Measurements from ENCODE around the gene CSRP1.

The CSRP1 gene

DNA sequence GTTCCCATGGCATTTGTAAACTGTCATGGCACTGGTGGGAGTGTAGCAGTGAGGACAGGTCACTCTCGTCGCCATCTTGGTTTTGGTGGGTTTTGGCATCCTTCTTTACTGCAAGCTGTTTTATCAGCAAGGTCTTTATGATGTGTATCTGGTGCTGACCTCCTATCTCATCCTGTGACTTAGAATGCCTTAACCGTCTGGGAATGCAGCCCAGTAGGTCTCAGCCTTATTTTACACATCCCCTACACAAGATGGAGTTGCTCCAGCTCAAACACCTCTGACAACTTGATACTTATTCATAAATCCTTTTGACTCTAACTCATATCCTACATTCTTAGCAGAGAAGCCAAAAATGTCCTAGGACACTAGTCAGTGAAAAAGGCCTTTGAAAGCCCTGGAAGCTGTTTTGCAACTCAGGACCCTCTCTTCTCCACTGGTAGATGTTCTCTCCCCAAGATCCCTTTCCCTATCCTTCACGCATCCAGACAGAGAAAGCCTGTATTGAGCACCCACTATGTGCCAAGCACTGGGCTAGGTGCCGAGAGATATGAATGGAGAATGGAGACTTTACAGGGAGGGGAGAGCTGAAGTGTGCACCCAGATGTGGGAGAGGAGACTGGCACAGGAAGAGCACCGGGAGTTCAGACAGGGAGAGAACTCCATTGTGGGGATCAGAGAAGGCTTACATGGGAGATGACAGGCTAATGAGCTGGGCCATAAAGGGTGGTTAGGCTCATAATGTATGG, 6.7 kb upstream of the CSRP1 start:
- DNase-seq (ENCODE audit: low read depth) = no peak

DNA sequence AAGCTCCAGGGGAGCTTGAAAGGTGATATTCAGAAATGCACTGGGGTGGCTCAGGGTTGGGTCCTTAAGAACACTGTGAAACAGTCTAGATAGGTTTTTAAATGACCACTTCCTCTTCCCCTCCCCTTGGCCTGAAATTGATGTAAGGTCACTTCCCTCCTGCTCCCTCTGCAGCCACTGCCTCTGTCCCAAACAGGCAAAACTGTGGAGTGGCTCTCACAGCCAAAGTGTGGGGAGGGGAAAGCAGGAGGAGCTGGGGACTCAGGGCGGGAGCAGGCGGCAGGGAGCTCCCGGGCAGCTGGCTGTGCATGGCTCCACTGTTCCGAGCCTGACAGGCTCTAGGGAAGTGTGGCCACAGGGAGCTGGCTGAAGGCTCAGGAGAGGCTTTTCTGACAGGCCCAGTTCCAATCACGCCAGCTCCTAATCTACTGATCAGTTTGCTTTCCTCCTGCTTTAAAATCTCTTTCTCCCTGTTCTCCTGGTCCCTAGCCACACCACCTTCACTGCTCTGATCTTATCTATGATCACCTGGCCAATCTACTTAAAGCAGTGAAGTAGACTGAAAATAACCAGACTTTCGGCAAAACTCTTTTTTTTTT, 5.1 kb upstream of the CSRP1 start:
- no peak for DNase-seq (ENCODE audit: low read depth)

DNA sequence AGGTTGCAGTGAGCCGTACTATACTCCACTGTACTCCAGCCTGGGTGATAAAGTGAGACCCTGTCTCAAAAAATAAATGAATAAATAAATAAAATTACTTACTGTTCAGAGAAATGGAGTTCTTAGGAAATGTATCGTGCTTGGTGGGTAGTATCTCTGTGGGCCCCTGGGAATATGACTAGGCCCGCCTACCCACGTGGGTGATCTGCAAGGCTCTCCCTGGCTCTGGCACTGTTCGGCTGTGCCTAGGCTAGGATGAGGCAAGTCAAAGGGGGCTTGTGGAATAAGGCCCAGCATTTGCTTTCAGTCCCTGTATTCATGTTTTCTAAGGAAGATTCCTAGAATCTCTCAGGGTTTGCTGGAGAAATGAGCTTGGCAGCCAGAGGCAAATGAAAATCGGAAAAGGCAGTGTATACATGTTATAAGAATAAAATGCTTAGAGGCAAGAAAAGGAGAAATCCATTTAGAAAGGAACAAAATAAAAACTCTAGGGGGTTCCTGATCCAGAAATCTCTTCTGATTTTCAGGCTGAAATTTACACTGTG, 4.5 kb upstream of the CSRP1 start:
- DNase-seq (ENCODE audit: low read depth) = no peak

DNA sequence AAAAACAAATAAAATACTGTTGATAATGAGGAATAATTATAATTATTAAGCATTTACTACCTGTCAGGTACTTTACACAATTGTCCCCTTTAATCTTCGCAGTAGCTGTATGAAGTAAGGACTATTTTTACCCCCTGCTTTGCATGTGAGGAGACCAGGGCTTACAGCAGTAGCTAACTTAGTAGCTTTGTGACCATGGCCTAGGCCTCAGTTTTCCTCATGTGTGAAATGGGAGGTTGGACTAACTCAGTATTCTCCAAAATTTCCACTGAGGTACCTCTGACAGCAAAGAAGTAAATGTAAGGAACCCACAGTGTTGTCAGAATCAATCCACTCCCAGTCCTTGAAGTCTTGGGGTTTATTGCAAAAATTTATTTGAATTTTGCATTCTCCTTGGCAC, 3.8 kb upstream of the CSRP1 start:
- DNase-seq (ENCODE audit: low read depth) = no peak

DNA sequence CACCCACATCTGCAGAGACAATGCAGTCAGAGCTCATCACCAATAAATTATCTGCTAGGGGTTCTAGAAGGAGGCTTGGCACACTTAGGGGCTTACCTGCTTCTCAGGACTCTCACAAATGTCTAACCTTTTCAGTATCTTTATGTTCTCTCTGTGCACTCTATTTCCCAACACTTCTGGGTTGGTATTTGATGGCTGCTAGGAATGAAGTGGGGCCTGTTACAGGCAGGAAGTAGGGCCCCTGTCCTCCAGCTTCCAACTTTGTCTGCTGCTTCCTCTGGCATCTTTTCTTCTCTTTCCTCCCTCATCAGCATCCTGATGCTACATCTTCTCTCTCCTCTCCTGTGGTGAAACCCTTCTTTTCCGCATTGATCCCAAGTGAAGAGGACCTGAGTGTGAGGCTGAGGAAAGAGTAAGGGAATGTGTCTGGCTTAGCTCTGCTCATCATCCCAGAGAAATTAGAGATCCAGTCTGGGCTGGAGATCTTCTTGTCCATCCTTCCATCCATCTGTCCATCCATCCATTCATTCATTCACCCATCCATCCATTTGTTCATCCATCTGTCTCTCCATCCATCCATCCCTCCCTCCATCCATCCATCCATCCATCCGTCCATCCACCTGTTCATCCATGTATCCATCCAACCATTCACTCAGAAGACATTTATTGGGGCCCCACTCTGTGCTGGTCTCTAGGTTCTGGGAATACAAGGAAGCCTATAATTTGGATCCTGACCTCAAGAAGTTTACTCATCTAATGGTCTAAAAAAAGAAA, 2.9 kb upstream of the CSRP1 start:
- DNase-seq (ENCODE audit: low read depth) = no peak

DNA sequence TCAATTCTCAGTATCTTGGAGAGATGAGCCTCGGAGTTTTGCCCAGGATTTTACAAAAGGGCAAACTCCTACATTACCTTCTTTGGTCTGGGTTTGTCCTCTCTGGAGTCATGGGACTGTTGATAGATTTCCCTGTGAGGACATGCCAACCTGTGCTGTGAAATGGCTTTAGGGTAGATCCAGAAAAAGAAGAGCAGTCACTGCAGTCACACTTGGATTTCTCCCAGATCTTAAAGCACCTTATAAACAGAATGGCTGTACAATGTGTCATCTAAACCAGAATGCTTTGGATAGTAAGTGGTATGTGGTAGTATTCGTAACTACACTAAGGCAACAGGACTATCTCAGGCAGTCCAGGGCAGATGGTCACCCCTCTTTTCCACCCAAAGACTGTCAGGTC, 1.9 kb upstream of the CSRP1 start:
- no peak for DNase-seq (ENCODE audit: low read depth)

DNA sequence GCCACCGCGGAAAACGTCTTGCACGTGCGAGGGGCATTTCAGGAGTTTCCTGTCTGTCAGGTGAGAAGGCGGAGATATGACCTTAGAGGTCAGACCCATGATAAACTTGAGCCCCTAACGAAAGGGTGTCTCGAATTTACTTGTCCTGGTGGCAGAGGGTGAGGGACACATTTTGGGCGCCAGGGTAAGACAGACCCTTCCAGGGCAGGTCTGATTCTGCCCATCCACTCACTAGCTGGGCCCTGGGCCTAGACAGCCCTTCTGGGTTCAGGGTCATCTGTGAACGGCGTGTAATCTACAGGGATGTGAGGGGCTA, 395 bp upstream of the CSRP1 start:
- DNase-seq (ENCODE audit: low read depth) = no peak

DNA sequence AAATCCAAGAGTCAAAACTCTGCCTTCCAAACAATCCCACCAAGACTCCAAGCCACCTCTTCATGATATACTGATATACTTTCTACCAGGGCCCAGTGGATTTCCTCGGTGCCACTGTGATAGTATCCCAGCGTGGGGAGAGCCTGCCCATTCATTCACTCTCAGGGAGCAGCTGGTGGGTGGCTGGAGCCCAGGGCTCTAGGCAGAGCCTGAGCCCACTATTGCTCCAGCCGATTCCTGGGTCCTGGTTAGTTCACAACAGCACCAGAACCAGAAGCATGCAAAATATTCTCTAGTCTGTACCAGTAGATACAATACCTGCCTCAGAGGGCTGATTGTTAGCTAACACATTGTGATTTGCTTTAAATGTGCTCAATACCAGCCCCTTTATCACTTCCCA, 831 bp downstream of the CSRP1 start:
- DNase-seq (ENCODE audit: low read depth) = no peak

DNA sequence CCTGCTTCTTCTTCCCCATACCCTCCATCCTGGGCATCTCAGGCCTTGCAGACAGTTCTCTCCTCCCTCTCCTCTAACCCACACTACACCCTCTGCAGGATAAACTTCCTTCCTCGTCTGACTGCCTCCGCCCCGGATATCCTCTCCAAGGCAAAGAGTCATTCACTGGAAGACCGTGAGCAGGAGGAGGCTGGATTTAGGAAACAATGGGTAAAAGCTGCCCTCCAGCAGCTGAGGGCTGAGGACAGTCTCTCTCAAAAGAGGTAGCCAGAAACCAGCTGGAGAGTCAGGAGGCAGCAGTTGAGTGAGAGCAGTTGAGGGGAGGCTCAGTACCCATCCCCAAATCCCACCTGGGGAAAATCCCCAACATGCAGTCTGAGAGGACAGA, 1.4 kb downstream of the CSRP1 start:
- DNase-seq (ENCODE audit: low read depth) = no peak

DNA sequence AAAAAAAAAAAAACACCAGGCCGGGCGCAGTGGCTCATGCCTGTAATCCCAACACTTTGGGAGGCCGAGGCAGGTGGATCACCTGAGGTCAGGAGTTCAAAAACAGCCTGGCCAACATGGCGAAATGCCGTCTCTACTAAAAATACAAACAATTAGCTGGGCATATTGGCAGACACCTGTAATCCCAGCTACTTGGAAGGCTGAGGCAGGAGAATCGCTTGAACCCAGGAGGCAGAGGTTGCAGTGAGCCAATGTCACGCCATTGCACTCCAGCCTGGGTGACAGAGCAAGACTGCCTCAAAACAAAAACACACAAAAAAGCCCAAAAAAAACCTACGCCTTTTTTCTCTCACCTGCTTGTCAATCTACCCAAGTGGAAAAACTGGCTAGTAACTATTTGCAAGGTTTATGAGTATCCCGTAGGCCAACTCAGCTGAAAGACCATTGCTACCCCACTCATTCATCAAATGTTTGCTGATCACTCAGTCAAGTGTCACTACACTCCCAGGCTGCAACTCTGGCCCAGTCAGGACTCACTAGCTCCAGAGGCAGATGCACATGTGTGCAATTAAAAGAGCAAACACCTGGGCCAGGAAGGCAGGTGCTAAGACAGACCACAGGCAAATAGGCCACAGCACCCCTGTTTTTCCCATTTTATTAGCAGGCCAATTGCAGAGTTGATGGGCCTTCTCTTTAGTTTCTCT, 2.0 kb downstream of the CSRP1 start:
- no peak for DNase-seq (ENCODE audit: low read depth)

DNA sequence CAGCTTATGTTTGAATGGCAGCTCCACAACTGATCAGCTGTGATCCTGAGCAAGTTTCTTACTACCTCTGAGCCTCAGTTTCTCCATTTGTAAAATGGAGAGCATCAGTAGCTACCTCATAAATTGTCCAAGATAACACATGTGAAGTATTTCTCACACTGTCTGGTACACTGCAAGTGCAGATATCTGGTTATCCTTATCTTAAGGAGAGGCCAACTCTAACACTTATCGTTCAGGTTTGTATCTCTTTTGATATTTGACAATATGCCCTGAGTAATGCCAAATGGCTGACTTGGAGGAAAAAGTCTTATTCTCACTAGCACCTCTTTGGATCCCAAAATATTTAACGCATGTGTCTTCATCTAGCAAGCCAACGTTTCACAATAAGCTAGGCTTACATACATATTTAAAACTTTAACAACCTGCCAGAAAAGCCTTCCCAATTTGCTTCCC, 2.7 kb downstream of the CSRP1 start:
- no peak for DNase-seq (ENCODE audit: low read depth)

DNA sequence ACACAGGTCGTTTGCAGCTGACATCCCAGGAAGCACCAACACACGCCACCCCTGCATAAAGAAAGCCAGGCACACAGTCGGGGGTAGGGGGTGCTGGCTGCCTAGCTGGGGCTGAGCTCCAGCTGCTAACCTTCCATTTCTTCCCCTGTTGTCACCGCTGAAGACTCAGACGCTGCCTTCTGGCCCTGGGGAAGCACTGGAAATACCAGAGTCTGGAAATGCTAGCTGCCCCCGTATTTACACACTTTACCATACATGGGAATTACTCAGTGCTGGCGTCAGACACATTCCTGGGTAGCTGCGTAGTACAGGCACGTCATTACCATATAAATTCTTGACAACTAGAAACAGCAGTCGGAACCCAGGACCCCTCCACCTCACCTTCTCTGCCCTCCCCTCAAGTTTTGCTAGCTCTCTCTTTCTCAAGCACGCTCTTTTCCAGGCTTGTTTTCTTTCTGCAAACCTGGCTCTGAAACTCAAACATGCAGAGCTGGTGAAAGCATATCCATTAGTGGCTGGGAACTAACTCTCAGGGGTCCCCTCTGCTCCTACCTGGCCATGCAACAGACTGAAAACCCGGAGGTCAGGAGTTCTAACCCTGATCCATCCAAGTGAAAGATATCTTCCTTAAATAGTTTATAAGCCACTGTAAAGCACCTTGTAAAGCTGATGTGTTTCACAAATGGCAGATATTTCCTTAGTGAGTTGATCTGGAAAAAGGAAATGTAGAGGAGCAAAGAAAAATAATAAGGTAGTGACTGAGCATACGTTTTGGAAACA, 3.3 kb downstream of the CSRP1 start:
- DNase-seq (ENCODE audit: low read depth) = peak; percentile 88

DNA sequence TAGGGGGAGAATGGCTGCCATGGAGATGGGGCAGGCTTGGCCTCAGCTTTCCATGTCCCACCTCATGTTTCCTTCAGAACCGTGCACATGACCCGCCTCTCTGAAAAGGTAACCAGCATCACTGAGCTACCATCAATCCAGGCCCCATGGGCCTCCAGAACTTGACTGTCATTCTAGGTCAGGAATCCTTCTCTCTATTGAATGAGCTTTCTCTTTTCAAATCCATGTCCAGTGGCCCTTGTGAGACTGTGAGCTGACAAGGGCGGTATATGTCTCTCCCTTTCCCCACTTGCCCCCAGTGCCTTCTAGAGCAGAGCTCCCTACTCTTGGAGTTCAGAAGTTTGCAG, 4.4 kb downstream of the CSRP1 start:
- no peak for DNase-seq (ENCODE audit: low read depth)

DNA sequence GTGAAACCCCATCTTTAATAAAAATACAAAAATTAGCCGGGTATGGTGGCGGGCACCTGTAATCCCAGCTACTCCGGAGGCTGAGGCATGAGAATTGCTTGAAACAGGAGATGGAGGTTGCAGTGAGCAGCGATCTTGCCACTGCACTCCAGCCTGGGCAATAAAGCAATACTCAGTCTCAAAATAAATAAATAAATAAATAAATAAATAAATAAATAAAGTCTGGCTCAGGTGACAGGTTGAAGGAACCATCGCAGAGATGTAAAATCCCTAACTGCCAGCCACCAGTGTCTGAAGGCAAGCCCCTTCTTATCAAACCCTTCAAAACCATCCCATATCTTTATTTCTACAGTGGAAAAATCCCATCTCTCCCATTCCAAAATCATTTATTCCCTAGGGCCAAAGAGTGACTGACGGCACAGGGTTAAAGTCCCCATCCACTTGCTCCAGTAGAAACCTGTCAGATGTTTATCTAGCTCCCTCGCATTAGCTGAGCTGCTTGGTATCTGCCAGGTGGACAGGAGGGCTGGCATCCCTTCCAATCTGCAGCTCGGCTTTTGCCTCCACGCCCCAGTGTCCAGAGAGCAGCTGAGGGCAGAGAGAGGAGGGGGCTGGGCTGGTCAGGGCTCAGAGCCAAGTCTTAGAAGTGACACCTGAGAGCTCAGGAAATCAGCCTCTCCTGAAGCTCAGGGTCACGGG, 5.0 kb downstream of the CSRP1 start:
- DNase-seq (ENCODE audit: low read depth) = no peak

DNA sequence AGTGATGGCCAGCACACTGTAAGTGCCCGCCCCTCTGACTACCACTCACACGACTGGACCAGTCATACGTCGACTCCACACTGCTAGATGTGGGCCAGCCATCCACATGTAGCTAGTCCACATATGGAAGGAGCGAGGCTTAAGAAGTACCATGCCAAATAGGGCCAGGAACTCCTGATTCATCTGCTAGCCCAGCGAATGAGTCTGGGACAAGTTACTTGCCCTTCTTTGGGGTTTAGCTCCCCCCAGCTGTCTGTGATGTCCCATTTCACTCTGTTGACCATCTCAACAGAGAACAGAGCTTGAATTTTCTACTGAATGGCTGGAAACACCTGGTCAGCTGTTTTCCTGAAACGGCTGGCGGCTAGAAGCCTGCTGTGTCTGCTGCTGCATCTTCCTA, 5.8 kb downstream of the CSRP1 start:
- no peak for DNase-seq (ENCODE audit: low read depth)

DNA sequence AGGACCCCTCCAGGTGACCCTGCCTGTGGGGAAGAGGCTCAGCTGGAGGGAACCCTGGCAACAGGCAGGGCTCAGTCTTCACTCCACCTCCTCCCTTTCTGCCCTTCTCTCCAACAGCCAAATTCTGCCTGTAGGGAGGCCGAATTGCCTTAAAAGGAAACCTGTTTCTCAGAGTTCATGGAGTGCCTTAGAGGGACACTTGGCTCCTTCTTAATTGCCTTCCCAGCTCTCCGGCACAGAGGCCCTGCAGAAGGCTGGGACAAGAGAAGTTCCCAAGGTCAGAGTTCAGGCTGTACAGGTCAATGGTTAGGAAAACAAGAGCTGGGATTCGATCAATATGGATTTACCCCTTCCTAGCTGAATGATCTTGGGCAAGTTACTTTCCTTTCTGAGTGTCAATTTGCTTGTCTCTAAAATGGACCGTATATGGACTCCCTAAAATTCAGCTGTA, 6.2 kb downstream of the CSRP1 start:
- DNase-seq (ENCODE audit: low read depth) = no peak

DNA sequence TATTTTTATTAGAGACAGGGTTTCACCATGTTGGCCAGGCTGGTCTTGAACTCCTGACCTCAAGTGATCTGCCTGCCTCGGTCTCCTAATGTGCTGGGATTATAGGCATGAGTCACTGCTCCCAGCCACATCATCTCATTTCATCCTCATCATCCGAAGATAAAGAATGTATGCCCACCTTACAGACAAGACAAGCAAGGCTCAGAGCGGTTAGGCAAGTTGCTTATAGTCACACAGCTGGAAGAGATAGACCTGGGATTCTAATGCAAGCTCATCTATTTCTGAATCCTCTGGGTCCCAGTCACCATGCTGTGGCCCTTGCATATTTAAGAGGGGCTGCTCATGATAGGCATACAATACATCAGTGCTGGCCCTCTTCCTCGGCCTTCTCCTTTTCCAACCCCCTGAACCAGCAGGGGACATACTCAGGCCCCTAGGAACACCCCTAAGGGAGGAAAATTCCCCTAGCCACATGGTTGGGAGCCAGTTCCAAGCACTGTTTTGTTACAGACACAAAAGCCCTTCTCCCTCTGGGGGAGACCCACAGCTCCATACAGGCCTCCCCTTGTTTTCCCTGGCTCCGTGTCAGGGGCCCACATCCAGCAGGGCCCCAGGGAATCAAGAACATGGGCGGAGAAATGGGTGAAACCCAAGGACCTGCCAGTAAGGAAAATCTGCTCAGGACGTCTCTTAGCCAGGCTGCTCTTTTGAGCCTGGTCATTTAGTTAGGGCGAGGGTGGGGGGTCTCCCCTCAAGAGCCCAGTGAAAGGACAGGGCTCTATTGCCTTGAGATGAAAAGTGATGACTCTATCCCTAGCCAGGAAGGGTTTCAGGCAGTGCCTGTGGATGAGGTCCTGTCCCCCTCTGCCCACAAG, 6.9 kb downstream of the CSRP1 start:
- no peak for DNase-seq (ENCODE audit: low read depth)

DNA sequence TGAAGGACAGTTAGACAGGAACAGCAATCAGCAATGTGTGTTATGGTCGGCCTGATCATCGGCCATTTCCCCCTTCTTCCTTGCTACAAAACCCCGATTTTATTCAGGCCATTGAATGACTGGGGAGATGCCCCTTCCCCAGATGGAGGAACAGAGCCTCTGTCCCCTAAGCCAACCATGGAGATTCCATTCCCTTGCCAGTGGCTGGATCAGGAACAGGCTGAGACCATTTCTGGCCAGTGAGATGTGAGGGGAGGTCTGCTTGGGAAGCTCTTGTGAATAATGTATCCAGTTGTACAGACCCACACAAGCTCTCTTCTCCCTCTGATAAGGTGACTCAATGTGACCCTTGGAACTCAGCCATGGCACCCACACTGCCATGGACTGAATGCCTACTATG, 7.7 kb downstream of the CSRP1 start:
- no peak for DNase-seq (ENCODE audit: low read depth)

DNA sequence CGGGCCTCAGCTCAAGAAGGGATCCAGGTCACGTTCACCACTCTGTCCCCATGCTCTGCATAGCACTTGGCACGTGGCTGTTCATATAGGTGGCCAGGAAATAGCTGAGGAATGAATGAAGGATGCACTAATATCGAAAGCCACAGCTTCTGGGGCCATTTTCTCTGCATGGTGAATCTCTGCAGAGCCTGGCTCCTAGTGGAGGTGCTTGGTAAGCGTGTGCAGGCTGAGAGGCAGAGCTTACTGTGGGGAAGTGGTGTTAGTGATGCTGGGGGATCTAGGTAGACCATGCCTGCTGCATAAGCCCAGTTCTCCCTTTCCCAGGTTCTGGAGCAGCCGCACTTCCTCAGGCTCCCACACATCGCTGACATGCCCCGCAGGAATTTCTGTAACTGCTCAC, 8.3 kb downstream of the CSRP1 start:
- no peak for DNase-seq (ENCODE audit: low read depth)

DNA sequence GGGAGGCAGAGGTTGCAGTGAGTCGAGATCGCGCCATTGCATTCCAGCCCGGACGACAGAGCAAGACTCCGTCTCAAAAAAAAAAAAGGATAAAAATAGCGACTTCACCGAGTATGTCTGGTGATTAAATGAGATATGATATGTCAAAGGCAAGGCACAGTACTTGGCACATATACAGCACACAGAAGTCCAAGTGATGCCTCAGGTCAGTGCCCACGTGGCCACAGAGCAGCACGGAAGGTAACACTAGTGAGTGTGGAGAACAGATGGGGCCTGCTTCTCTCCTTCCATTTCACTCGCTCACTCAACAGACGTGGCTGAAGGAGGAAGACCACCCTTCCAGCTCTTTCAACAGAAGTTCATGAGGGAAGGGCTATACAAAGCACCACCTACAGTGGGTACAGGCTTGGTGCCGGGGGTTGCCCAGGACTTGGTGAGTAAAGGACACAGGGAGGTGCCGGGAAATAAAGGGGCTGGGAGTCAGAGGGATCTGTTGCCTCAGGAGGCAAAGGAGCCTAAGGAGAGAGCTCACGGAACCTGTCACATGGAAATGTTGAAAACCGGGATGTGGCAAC, 8.9 kb downstream of the CSRP1 start:
- DNase-seq (ENCODE audit: low read depth) = no peak
